Lung (tissue), 12 donors: ENCODE data around the gene LBR. TPM values are rescaled to one million over a fixed set of nuclear protein-coding genes. Genes with fewer than 3 reads are reported as not detected.

Experiments used
- ATAC-seq: fragments of 200-7000 bp; cut with Tn5 transposase; one replicate; pipeline ENCODE4 v1.9.1; 2020; ENCODE audit warnings: moderate number of reproducible peaks; ENCODE audit not compliant: insufficient read depth, low FRiP score
- DNase-seq, 3 donors: peaks; one replicate each; pipeline ENCODE4 v3.0.0-alpha.2; 2013 to 2017
- H3K27ac ChIP-seq, 2 donors: one replicate each; pipeline ENCODE4 v1.5.1; 2013; ENCODE audit warnings: mild to moderate bottlenecking in 2 of 2, moderate library complexity in 2 of 2, control low read depth in 1 of 2, inconsistent platforms in 1 of 2, low read depth in 1 of 2, low read length in 1 of 2
- H3K27me3 ChIP-seq, 3 donors: one replicate each; pipeline ENCODE4 v1.5.1; 2013; ENCODE audit warnings: low read length in 2 of 3; ENCODE audit not compliant: control insufficient read depth in 3 of 3, insufficient read depth in 3 of 3
- H3K36me3 ChIP-seq, 4 donors: one replicate each; pipeline ENCODE4 v1.5.1; 2013; ENCODE audit warnings: low read length in 4 of 4, mild to moderate bottlenecking in 1 of 4, moderate library complexity in 1 of 4; ENCODE audit not compliant: control insufficient read depth in 4 of 4, insufficient read depth in 4 of 4
- H3K4me1 ChIP-seq, 5 donors: one replicate each; pipeline ENCODE4 v1.5.1; 2013; ENCODE audit warnings: low read length in 5 of 5, mild to moderate bottlenecking in 2 of 5, moderate library complexity in 1 of 5; ENCODE audit not compliant: control insufficient read depth in 5 of 5, insufficient read depth in 5 of 5
- H3K4me3 ChIP-seq: one replicate; pipeline ENCODE4 v1.5.1; 2013; ENCODE audit warnings: mild to moderate bottlenecking, control low read depth, moderate library complexity
- H3K9ac ChIP-seq, 2 donors: one replicate each; pipeline ENCODE4 v1.5.1; 2013; ENCODE audit warnings: low read length in 2 of 2, control low read depth in 1 of 2; ENCODE audit not compliant: insufficient read depth in 1 of 2
- H3K9me3 ChIP-seq, 4 donors: one replicate each; pipeline ENCODE4 v1.5.1; 2013; ENCODE audit warnings: low read length in 3 of 4, mild to moderate bottlenecking in 1 of 4, moderate library complexity in 1 of 4; ENCODE audit not compliant: control insufficient read depth in 4 of 4, insufficient read depth in 3 of 4
- WGBS, 2 donors: extraction: QIAGEN DNeasy Blood & Tissue Kit; methylation state at CpG; one replicate each; pipeline ENCODE4 v1.1.7; 2013; 5-methylcytosine and 5-hydroxymethylcytosine counted together
- polyA plus RNA-seq, 2 donors: library from polyadenylated mRNA; stranded (reverse); fragments of 200-250 nt; gene quantifications; one replicate each; pipeline ENCODE4 v1.2.1, GENCODE V29; 2013
- total RNA-seq, 2 donors: library from RNA; depleted of rRNA in 1 of 2; stranded (reverse); fragments of >200 nt in 1 of 2; gene quantifications; one replicate each; pipeline ENCODE4 v1.2.1, GENCODE V29; 2014 to 2021
- TF ChIP-seq, protein P1 (sequence below): IDR thresholded peaks from 2 replicates; pipeline ENCODE4 v1.5.1; 2012; ENCODE audit warnings: mild to moderate bottlenecking; ENCODE audit errors: control extremely low read depth, extremely low read depth
- donor health status: control.
- donor health status: control.
- donor health status: Bipolar disorder and iron deficiency.
- donor health status: healthy.
- donor health status: DM: yes; HTN: yes; CAD: no.

LBR gene
- total and polyA plus RNA-seq, 4 donors, result 16.2 to 76.6 (median 42.1) TPM

DNA sequence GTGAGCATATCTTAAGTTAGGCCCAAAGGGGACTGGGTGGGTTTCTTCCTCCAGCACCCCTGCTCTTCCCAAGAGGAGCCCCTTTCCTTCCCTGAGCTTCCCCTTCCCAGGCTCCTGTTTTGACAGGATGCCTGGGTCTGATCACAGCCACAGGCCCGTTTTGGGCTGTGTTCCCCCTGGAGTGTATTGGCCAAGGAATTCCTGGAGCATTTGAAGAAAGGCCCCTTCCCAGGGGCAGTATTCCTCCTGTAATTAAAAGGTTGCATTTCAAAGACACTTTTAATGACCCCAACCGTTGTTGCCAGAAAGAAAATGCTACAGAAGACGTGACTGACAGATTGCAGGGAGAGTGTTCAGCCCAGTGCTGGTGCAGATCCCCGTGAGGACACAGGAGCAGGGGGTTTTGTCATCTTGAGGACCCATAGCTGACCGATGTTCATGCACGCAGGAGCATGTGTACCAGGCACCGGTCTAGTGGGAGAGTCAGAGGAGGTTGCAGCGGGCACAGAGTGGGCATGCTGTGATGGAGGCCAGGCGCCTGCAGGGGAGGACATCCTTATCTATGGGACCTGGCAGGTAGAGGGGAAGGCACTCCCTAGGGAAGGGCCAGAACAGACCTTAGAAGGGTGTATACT is 19.3 kb upstream of the LBR start:
- WGBS, 2 donors, result 72 to 76% methylated on average over 9 of the region's 9 CpGs
- Histone ChIP-seq H3K27me3 (no peaks in the 10 kb centered on the region), H3K9me3 (no peaks in the 10 kb centered on the region), H3K9ac (no peak overlapping the region), H3K4me3 (no peak overlapping the region), H3K27ac (peak overlapping the region in 1 of 2 donors; percentile 64), H3K4me1 (peaks cover 0 to 43% (median 19%) of the 10 kb centered on the region in 5 donors), H3K36me3 (no peaks in the 10 kb centered on the region)
- DNase-seq, result peak in 1 of 3 donors; percentile 62
- TF ChIP-seq, protein P1, sequence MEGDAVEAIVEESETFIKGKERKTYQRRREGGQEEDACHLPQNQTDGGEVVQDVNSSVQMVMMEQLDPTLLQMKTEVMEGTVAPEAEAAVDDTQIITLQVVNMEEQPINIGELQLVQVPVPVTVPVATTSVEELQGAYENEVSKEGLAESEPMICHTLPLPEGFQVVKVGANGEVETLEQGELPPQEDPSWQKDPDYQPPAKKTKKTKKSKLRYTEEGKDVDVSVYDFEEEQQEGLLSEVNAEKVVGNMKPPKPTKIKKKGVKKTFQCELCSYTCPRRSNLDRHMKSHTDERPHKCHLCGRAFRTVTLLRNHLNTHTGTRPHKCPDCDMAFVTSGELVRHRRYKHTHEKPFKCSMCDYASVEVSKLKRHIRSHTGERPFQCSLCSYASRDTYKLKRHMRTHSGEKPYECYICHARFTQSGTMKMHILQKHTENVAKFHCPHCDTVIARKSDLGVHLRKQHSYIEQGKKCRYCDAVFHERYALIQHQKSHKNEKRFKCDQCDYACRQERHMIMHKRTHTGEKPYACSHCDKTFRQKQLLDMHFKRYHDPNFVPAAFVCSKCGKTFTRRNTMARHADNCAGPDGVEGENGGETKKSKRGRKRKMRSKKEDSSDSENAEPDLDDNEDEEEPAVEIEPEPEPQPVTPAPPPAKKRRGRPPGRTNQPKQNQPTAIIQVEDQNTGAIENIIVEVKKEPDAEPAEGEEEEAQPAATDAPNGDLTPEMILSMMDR, result no peak
- no peak for ATAC-seq

DNA sequence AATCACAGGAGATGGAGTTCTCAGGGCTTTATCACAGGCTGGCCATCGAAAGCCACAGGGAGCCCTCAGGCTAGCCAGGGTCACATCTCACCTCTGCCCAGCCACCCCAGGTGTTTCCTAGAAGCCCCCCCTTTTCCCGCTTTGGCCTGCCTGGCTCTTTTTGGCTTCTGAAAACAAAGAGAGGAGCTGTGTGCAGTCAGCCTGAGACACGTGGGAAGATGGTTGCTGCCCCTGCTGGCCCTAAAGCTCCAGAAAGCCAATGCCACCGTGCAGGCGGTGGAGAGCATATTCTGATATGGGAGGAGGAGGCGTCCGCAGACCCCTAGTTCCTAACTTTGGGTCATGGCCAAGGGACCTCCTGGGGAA is 18.7 kb upstream of the LBR start:
- no peak for ATAC-seq
- Histone ChIP-seq H3K9me3 (no peaks in the 10 kb centered on the region), H3K9ac (no peak overlapping the region), H3K27me3 (no peaks in the 10 kb centered on the region), H3K4me3 (no peak overlapping the region), H3K27ac (no peak overlapping the region), H3K36me3 (no peaks in the 10 kb centered on the region), H3K4me1 (peaks cover 0 to 43% (median 19%) of the 10 kb centered on the region in 5 donors)
- peak in 1 of 3 donors; percentile 39 for DNase-seq
- TF ChIP-seq, protein P1, result no peak
- WGBS, 2 donors, result 68 to 76% methylated on average over 7 of the region's 7 CpGs

DNA sequence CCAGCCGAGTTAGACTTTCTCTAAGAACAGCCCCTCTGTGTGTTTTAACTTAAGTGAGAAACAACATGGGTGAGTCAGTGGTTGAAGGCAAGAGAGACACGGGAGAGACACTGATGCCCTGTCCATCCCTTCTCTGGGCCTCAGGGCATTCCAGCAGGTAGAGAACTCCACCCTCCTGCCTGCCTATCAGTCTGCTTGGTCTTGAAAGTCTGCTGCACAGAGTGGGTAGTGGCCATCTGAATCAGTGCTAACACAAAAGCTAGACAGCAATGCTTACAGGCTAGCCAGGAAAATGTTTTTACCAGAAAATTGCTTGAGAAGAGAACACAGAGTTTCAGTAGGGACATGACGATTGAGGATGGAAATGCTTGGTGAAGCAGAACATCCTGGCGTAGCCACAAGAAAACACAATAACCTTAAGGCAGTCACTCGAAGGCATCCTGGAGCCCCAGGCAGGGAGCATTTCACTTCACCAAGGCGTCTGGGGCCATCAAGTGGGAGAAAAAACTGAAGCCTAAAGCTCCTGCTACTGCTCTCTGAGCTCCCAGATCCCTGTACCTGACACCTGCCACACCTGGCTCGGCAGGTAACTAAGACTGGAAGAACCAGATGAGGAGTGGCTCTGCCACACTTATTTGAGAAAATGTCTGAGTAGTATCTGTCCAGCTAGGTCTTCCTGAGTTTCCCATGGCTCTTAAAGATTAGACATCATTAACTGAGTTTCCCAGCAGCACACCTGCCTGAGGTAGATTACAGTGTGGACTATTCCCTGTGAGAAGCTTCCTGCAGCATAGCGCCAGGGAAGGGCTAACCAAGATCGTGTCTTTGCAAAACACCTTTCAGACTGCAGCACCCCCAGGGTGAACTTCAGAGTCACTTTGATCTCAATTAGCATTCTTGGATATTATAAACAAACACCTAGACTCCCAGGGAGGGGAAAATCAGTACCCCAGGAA is 18.1 kb upstream of the LBR start:
- peaks cover 0 to 43% (median 19%) of the 10 kb centered on the region in 5 donors for H3K4me1 ChIP-seq
- H3K4me3 ChIP-seq, result no peak overlapping the region
- ATAC-seq (no peak), DNase-seq (no peak)
- no peak overlapping the region for H3K9ac ChIP-seq
- TF ChIP-seq, protein P1, result no peak
- H3K27ac ChIP-seq, result peak overlapping the region; percentile 34 to 69
- no peaks in the 10 kb centered on the region for H3K9me3 ChIP-seq
- H3K36me3 ChIP-seq, result no peaks in the 10 kb centered on the region
- 52 to 62% methylated on average over 9 of the region's 9 CpGs for WGBS, 2 donors
- no peaks in the 10 kb centered on the region for H3K27me3 ChIP-seq
